GM12892 (cell line): ENCODE measurements around the gene PCYT1A.
"Not testable (repeated sequence)": the region's sequence is repeated elsewhere in the genome, so short reads cannot be mapped to it uniquely, and the experiment has no call there.

Experiments used
- DNase-seq: peaks from one replicate; pipeline ENCODE4 v3.0.0; 2011; ENCODE audit not compliant: insufficient read length
- FAIRE-seq: peaks from 2 replicates; lab custom pipeline; 2011; peaks lifted over from hg19 to GRCh38; lab: Jason Lieb, UNC
- POLR2A ChIP-seq: IDR thresholded peaks from 2 replicates; pipeline ENCODE4 v1.6.1; 2011; ENCODE audit warnings: low read depth, low read length, control low read depth
- POLR2AphosphoS5 ChIP-seq: IDR thresholded peaks from 2 replicates; pipeline ENCODE4 v1.6.1; 2011; ENCODE audit warnings: low read depth, low read length, control low read depth
- TAF1 ChIP-seq: IDR thresholded peaks from 2 replicates; pipeline ENCODE4 v1.6.1; 2011; ENCODE audit warnings: low read depth, mild to moderate bottlenecking, control low read depth, low read length, borderline replicate concordance

PCYT1A gene

DNA sequence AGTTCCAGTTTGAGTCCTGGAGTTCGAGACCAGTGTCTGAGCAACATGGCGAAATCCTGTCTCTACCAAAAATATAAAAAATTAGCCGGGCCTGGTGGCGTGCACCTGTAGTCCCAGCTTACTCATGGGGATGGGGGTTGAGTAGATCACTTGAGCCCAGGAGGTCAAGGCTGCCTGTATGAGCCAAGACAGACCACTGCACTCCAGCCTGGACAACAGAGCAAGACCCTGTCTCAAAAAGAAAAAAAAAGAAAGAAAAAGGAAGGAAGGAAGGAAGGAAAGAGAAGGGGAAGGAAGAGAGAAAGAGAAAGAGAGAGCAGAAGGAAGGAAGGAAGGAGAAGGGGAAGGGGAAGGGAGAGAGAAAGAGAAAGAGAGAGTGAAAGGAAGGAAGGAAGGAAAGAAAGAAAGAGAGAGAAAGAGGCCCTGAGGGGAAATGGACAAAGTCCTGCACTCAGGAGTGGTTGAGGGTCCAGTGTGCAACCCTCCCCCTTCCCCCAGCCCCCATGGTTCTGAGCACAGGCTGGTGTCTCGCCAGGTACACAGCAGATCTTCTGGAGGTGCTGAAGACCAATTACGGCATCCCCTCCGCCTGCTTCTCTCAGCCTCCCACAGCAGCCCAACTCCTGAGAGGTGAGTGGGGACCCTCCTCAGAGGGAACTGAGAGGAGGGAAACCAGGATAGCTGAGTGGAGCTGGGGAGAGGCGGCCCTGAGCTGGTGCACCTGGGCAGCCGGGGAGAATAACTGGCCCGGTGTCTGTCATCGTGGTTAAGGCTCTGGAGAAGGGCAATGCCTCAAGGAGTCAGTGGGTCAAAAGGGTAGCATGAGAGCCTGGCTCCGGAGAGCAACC, 70.0 kb downstream of the PCYT1A start:
- TF ChIP-seq POLR2AphosphoS5 (no peak), TAF1 (no peak), POLR2A (no peak)
- FAIRE-seq, result no peak
- DNase-seq, result no peak

DNA sequence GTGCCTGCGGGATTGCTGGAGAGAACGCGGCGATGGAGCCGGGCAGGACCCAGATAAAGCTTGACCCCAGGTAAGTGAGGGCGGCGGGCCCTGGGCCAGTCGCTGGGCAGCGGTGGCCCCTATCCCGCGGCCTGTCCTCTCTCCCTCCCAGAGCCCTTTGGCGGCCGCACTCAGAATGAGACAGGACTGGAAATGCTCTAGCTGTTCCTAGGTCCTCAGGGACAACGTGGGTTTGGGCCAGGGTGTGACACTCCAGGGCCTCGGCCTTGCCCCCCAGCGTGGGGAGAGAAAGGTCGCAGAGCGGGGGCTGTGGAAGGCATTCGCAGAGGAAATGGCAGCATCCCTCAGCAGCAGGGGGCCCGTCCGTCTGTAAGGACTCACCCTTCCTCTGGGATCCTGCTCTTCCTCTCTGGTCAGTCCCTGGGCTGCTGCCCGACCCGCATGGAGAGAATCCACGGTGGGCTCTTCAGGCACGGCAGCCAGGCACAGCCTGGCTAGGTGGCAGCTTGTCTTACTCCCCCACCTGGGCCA, 70.8 kb downstream of the PCYT1A start:
- DNase-seq (no peak), FAIRE-seq (no peak)
- TF ChIP-seq POLR2A (no peak), TAF1 (no peak), POLR2AphosphoS5 (no peak)

DNA sequence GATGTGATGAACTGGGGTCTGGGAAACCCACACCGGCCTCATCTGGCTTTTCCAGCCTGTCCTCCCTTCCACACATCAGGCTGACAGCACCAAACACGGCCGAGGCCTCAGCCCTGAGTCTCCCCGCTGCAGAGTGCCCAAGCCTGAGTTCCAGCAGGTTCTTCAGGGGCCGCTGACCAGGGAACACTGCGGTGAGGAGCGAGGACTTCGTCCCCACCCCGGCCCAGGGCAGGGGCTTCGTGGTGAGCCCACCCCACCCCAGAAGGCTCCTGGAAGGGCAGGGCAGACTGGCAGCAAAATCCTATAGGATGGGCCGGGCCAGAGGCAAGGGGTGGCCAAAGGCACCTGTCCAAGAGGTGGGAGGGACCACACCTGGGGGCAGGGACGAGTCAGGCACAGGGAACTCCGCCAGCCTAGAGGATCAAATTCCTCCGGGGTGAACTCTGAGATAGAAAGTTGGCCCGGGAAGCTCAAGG, 71.4 kb downstream of the PCYT1A start, which contains the start of gene SLC51A:
Gene SLC51A, plus strand, starts transcription at position 446 of the 476 bp plus-strand sequence. CDS start 179 bp downstream, outside the sequence.
- FAIRE-seq (no peak), DNase-seq (no peak)
- TF ChIP-seq POLR2AphosphoS5 (no peak), POLR2A (no peak), TAF1 (no peak)

DNA sequence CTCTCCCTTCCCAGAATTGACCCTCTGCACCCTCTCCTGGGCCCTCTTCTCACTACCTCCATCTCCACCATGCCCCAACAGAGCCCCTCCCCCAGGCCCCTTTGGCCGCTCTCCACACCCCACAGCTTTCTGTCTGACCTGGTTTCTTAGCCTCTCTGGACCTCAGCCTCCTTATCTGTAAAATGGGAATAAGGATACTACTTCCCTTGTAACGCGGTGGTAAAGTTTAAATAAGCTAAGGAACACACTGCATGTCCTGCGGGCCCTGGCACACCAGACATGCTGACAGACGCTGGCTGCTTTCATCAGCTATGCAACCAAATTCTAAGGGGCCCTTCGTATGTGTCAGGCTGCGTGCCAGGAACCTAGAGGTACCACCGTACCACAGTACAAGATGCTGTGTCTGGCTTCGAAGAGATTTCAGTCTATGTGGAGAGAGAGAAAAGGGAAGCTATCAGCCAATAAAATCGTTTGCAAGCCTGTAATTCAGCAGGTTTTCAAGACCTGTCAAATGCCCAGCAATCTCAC, 72.0 kb downstream of the PCYT1A start:
- TF ChIP-seq POLR2AphosphoS5 (no peak), TAF1 (no peak), POLR2A (no peak)
- DNase-seq (no peak), FAIRE-seq (no peak)

DNA sequence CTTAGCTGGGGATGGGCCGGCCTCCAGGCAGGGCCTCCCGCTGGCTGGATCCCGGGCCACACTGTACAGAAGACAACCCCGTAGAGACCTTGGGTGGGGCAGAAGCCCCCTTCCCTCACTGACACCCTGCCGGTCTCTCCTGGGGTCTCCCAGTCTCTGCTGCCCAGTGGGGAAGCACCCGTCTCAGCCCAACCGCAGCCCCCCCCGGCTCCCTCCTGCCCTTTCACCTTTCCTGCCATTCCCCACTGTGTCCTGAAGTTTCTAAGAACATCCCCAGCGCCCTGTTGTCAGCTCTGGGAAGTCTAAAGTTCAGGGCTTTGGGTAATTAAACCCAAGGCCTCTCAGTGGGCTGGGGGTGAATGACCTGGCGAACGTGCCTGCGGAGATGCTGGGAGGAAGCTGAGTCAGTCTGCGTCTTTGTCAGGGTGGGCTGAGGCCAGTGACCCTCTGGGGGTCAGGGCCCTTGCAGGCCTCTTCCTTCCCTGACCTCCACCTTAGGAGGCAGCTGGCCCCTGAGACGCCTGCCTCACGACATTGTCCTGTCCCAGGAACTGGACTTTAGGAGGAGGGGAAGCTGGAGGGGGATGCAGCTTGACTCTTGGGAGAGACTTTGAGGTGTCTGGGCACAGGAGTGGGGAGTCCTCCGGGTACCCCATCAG, 72.6 kb downstream of the PCYT1A start:
- FAIRE-seq, result no peak
- no peak for TF ChIP-seq POLR2A
- TF ChIP-seq POLR2AphosphoS5, result no peak
- TF ChIP-seq TAF1, result no peak
- DNase-seq, result no peak

DNA sequence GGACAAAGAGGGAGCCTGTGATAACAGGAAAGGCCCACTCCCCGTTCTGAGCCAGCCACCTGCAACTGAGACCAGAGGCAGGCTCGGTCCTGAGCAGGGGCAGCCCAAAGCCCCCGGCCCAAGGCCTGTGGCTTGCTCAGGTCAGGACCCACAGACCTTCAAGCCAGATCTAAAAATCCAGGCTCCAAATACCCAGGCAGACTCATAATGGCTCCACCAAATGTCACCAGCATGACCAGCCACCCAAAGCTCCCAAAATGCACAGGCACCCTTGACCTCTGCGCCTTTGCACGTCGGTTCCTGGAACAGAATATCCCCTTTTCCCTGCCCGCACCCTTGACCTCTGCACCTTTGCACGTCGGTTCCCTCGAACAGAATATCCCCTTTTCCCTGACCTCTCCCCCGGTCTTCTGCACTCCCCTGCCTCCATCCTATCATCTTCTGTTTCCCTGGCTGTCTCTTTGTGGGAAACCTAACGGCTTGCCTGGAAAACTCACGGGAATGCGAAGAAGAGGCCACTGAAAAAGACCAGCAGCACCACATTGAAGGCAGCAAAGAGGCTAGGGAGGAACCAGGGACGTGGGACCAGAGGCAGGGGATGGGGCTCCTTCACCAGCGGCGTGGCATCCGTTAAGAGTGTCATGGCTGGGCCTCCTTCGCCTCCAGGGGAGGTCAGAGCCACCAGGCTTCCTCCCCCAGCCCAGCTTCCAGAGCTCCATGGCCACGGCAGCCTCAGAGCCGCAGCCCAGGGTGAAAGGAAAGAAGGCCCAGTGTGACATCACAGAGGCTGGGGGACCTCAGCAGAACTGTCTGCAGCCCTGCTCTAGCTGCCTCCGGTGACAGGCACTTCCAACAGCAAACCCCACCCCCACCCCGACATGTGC, 76.6 kb downstream of the PCYT1A start, which contains the start of gene ZDHHC19:
Gene ZDHHC19, minus strand, starts transcription at position 728 of the 884 bp plus-strand sequence. Its CDS starts 85 bp downstream, at position 643.
- DNase-seq, result no peak
- FAIRE-seq, result no peak
- TF ChIP-seq POLR2AphosphoS5, result no peak
- no peak for TF ChIP-seq TAF1
- TF ChIP-seq POLR2A, result no peak

DNA sequence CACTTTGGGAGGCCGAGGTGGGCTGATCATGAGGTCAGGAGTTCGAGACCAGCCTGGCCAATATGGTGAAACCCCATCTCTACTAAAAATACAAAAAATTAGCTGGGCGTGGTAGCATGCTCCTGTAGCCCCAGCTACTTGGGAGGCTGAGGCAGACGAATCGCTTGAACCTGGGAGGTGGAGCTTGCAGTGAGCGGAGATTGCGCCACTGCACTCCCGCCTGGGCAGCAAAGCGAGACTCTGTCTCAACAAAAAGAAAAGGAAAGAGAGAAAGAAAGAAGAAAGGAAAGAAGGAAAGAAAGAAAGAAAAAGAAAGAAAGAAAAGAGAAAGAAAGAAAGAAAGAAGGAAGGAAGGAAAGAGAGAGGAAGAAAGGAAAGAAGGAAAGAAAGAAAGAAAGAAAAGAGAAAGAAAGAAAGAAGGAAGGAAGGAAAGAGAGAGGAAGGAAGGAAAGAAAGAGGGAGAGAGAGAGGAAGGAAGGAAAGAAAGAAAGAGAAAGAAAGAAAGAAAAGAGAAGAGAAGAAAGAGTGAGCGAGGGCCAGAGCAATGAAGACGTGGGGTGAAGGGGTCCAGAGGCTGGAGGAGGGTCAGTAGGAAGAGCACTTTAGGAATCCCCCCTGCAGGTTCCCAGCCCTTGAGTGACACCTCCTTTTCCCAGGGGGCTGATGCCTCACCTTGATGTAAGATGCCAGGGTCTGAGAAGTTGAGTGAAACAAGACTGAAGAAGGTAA, 77.4 kb downstream of the PCYT1A start:
- not testable (repeated sequence) for FAIRE-seq

DNA sequence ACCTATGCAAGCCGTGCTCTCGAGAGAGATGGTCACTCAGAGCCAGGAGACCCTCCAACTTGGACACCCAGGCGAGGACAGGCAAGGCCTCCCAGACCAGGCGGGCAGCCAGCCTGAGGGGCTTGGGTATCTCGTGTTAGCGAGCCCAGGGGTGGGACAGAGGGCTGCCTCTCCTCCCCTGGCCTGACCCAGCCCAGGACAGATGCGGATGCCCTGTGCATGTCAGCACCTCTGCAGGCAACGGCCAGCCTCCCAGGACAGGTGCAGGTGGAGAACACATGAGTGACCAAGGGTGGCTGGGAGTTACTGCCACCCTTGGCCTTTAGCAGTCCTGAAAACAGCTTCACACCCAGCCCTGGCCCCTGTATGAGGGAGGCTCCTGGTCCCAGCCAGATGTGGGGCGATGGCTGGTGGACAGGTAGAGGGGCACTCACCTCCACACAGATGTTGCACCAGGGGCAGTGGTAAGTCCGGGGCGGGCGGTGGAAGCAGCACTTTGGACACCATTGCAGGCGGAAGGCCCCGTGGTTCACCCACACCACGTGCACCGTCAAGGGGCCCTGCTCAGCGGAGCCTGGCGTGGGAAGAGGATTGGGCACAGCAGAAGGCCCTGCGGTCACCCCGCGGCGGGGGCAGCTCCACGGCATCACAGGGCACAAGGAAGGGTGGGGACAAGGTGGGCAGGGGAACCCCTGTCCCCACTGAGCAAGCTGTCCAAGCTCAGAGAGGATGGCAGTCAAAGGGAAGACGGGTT, 78.4 kb downstream of the PCYT1A start:
- FAIRE-seq (no peak), DNase-seq (no peak)
- TF ChIP-seq POLR2A (no peak), TAF1 (no peak), POLR2AphosphoS5 (no peak)

More for the DNA sequence above, 77.4 kb downstream of the PCYT1A start:
- DNase-seq, result not testable (repeated sequence)

DNA sequence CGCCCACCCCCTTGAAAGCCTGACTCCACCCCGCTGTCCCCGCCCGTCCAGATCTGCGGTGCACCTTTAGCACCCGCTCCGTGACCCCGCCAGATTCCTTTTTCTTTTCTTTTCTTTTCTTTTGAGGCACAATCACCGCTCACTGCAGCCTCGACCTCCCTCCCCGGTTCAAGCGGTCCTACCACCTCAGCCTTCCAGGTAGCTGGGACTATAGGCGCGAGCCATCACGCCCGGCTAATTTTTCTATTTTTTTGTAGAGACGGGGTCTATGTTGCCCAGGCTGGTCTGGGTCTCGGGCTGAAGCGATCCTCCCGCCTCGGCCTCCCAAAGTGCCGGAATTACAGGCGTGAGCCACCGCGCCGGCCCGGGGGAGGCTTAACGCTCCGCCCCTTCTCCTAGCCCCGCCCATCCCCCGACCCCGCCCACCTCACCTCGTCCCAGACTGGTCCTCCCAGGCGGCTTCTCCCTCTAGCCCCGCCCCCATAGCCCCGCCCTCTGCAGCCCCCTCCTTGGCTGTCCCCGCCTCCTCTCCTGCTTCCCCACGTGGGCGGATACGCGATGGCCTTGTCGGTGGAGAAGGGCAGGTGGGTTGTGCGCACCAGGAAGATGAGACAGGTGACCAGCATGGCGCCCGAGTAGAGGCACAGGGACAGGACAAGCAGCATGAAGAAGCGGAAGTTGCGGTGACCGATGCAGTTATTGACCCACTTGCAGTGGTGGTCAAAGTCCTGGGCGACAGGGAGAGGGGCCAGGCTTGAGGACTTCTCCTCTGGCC, 79.5 kb downstream of the PCYT1A start:
- DNase-seq, result peak; percentile 73
- TF ChIP-seq TAF1, result no peak
- no peak for TF ChIP-seq POLR2AphosphoS5
- no peak for TF ChIP-seq POLR2A

More for the DNA sequence above, 79.5 kb downstream of the PCYT1A start:
- FAIRE-seq, result no peak
